Astrocyte (in vitro differentiated cells and primary cell): Measurements from ENCODE around the gene LRRC2. TPM values are rescaled to one million over a fixed set of nuclear protein-coding genes. Genes with fewer than 3 reads are reported as not detected.

Experiments used
- DNase-seq: peaks from one replicate; pipeline ENCODE4 v3.0.0-alpha.2; 2010; ENCODE audit warnings: low read depth
- FAIRE-seq: peaks from 2 replicates; lab custom pipeline; 2011; peaks lifted over from hg19 to GRCh38; lab: Jason Lieb, UNC
- H2AFZ ChIP-seq: 2 replicates; pipeline ENCODE4 v1.6.0; 2012; ENCODE audit warnings: low read depth, low read length, inconsistent platforms
- H3K27ac ChIP-seq: 2 replicates; pipeline ENCODE4 v1.5.1; 2011; ENCODE audit warnings: low read depth, low read length, inconsistent platforms
- H3K27me3 ChIP-seq: 2 replicates; pipeline ENCODE4 v1.6.0; 2011; ENCODE audit warnings: low read length, inconsistent platforms; ENCODE audit not compliant: insufficient read depth
- H3K36me3 ChIP-seq: 2 replicates; pipeline ENCODE4 v1.5.1; 2011; ENCODE audit warnings: low read length, inconsistent platforms; ENCODE audit not compliant: insufficient read depth
- H3K4me1 ChIP-seq: 2 replicates; pipeline ENCODE4 v1.5.1; 2011; ENCODE audit warnings: low read length, inconsistent platforms; ENCODE audit not compliant: insufficient read depth
- H3K4me2 ChIP-seq: 2 replicates; pipeline ENCODE4 v1.6.0; 2012; ENCODE audit warnings: low read length, inconsistent platforms
- H3K4me3 ChIP-seq: 2 replicates; pipeline ENCODE4 v1.5.1; 2011; ENCODE audit warnings: low read depth, mild to moderate bottlenecking, low read length, inconsistent platforms; ENCODE audit not compliant: insufficient read depth
- H3K79me2 ChIP-seq: 2 replicates; pipeline ENCODE4 v1.6.0; 2012; ENCODE audit warnings: mild to moderate bottlenecking, low read length, inconsistent platforms; ENCODE audit not compliant: insufficient read depth
- H3K9ac ChIP-seq: 2 replicates; pipeline ENCODE4 v1.6.0; 2012; ENCODE audit warnings: mild to moderate bottlenecking, low read length, inconsistent platforms
- H3K9me3 ChIP-seq: 2 replicates; pipeline ENCODE4 v1.5.1; 2012; ENCODE audit warnings: low read depth, mild to moderate bottlenecking, low read length, inconsistent platforms; ENCODE audit not compliant: insufficient read depth
- H4K20me1 ChIP-seq: 2 replicates; pipeline ENCODE4 v1.6.0; 2012; ENCODE audit warnings: low read length, inconsistent platforms; ENCODE audit not compliant: insufficient read depth
- H3K27ac Mint-ChIP-seq: one replicate; pipeline ENCODE4 v1.8.0; 2021; ENCODE audit warnings: mild to moderate bottlenecking, mixed read lengths; ENCODE audit not compliant: unreplicated experiment
- H3K27me3 Mint-ChIP-seq: one replicate; pipeline ENCODE4 v1.8.0; 2021; ENCODE audit warnings: low read depth, mixed read lengths; ENCODE audit not compliant: unreplicated experiment
- H3K36me3 Mint-ChIP-seq: one replicate; pipeline ENCODE4 v1.8.0; 2021; ENCODE audit warnings: low read depth, mixed read lengths; ENCODE audit not compliant: unreplicated experiment
- H3K4me1 Mint-ChIP-seq: one replicate; pipeline ENCODE4 v1.8.0; 2021; ENCODE audit warnings: low read depth, mixed read lengths; ENCODE audit not compliant: unreplicated experiment
- H3K4me3 Mint-ChIP-seq: one replicate; pipeline ENCODE4 v1.8.0; 2021; ENCODE audit warnings: mild to moderate bottlenecking, moderate library complexity, mixed read lengths; ENCODE audit not compliant: unreplicated experiment
- H3K9me3 Mint-ChIP-seq: one replicate; pipeline ENCODE4 v1.8.0; 2021; ENCODE audit warnings: mild to moderate bottlenecking, mixed read lengths; ENCODE audit not compliant: unreplicated experiment
- EZH2 ChIP-seq: IDR thresholded peaks from 2 replicates; pipeline ENCODE4 v1.6.1; 2012; ENCODE audit warnings: mild to moderate bottlenecking, low read length, inconsistent platforms; ENCODE audit not compliant: insufficient read depth
- total RNA-seq: library from RNA; stranded (reverse); gene quantifications from 2 replicates; pipeline ENCODE4 v1.2.1, GENCODE V29; 2021
- TF ChIP-seq, protein P1 (sequence below): IDR thresholded peaks from 2 replicates; pipeline ENCODE4 v1.5.1; 2011; ENCODE audit warnings: low read depth, mild to moderate bottlenecking, inconsistent platforms, low read length, moderate library complexity; ENCODE audit not compliant: insufficient read depth

LRRC2 gene
- total RNA-seq, 1 donor from 2014 or later = 0.32 TPM

DNA sequence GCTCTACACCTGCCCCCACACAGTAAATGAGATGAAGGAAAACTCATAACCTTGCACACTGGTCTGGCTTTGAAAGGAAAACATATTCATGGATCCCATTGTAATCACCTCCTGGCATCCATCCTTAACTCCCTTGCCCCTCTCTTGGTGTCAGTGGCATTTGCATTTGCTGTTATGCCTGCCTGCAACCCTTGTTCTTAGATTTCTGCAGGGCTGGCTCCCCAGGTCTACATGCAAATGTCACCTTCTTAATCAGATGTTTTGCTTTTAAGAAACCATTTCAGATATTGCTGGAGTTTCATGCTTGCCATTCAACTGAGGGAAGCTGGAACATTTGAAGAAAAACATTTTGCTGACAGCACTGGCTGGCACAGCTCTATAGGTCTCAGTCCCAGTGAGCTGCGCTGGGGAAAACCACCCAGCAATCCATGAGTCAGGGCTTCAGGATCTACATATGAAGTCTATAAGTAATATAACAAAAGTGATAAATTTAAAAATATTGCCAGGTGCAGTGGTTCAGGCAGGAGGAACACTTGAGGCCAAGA lies 19.1 kb downstream of the LRRC2 start:
- H3K27ac Mint-ChIP-seq = no peak overlapping the region
- H3K9me3 Mint-ChIP-seq = peaks cover 2% of the 10 kb centered on the region
- no peaks in the 10 kb centered on the region for H3K27me3 Mint-ChIP-seq
- DNase-seq (no peak), FAIRE-seq (no peak)
- Histone ChIP-seq H3K4me3 (no peak overlapping the region), H2AFZ (no peak overlapping the region), H3K4me2 (no peak overlapping the region), H3K79me2 (no peaks in the 10 kb centered on the region), H3K27ac (no peak overlapping the region), H4K20me1 (no peaks in the 10 kb centered on the region), H3K27me3 (no peaks in the 10 kb centered on the region), H3K9me3 (no peaks in the 10 kb centered on the region), H3K4me1 (peaks cover 10% of the 10 kb centered on the region), H3K36me3 (no peaks in the 10 kb centered on the region), H3K9ac (no peak overlapping the region)
- no peak overlapping the region for H3K4me3 Mint-ChIP-seq
- no peaks in the 10 kb centered on the region for H3K36me3 Mint-ChIP-seq
- H3K4me1 Mint-ChIP-seq = peaks cover 12% of the 10 kb centered on the region
- no peak for TF ChIP-seq EZH2
- TF ChIP-seq, protein P1, sequence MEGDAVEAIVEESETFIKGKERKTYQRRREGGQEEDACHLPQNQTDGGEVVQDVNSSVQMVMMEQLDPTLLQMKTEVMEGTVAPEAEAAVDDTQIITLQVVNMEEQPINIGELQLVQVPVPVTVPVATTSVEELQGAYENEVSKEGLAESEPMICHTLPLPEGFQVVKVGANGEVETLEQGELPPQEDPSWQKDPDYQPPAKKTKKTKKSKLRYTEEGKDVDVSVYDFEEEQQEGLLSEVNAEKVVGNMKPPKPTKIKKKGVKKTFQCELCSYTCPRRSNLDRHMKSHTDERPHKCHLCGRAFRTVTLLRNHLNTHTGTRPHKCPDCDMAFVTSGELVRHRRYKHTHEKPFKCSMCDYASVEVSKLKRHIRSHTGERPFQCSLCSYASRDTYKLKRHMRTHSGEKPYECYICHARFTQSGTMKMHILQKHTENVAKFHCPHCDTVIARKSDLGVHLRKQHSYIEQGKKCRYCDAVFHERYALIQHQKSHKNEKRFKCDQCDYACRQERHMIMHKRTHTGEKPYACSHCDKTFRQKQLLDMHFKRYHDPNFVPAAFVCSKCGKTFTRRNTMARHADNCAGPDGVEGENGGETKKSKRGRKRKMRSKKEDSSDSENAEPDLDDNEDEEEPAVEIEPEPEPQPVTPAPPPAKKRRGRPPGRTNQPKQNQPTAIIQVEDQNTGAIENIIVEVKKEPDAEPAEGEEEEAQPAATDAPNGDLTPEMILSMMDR = no peak

DNA sequence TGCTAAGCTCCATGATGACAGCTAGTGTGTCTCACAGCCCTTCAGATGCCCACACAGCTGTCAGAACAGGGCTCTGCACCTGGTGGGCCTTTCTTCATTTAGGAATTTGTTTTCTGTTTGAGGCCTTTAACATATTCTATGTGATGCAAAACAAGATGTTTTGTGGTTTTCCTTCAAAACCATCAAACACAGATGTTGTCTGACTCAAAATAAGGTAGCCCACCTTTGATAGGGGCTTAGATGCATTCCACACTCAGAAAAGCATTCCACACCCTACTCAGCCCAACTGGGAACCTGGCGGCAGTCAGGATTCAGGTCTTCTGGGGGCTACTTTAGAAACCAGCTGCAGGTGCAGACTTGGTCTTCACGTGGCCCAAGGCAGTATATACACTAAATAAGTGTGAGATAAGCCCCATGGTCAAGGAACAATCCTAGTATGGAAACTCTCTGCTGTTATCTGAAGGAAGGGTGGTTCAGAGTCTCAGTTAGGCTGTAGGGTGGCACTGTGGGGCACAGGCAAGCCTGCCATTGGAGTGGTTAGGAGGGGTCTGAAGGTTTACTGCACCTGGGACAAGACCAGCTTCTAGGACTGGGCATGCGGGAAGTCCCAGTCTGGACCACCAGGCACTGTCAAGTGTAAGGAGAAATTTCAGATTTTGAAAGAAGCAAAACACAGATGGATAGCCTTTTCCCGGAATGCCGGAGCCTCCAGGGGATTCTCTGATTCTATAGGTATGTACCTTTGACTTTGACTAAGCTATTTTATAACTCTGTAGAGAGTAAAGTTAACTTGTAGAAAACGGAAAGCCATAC lies 20.1 kb downstream of the LRRC2 start:
- no peak overlapping the region for H2AFZ ChIP-seq
- peaks cover 2% of the 10 kb centered on the region for H3K9me3 Mint-ChIP-seq
- no peaks in the 10 kb centered on the region for H3K9me3 ChIP-seq
- no peaks in the 10 kb centered on the region for H4K20me1 ChIP-seq
- H3K4me2 ChIP-seq = no peak overlapping the region
- no peak for DNase-seq
- no peak overlapping the region for H3K9ac ChIP-seq
- no peak overlapping the region for H3K27ac Mint-ChIP-seq
- H3K27me3 ChIP-seq = no peaks in the 10 kb centered on the region
- H3K4me1 Mint-ChIP-seq = peaks cover 12% of the 10 kb centered on the region
- H3K79me2 ChIP-seq = no peaks in the 10 kb centered on the region
- TF ChIP-seq, protein P1 = no peak
- no peak for TF ChIP-seq EZH2
- peaks cover 10% of the 10 kb centered on the region for H3K4me1 ChIP-seq
- H3K36me3 ChIP-seq = no peaks in the 10 kb centered on the region
- H3K27me3 Mint-ChIP-seq = no peaks in the 10 kb centered on the region
- no peak overlapping the region for H3K4me3 ChIP-seq
- FAIRE-seq = no peak
- no peak overlapping the region for H3K27ac ChIP-seq
- no peaks in the 10 kb centered on the region for H3K36me3 Mint-ChIP-seq
- H3K4me3 Mint-ChIP-seq = no peak overlapping the region
